Endometrial microvascular endothelial cells (primary cell): Measurements from ENCODE around the gene VWCE. TPM values are rescaled to one million over a fixed set of nuclear protein-coding genes. Genes with fewer than 3 reads are reported as not detected.

Experiments
- in situ Hi-C: cut with HindIII; loops from 2 replicates; pipeline ENCODE4 v1.10.0; 2017; ENCODE audit warnings: low sequenced_read_pairs, low pct_unique_long_range_greater_than_20kb; ENCODE audit errors: inconsistent ontology term
- total RNA-seq: library from RNA; depleted of rRNA; stranded (reverse); fragments of >200 nt; gene quantifications from one replicate; pipeline ENCODE4 v1.2.3, GENCODE V29; 2015; ENCODE audit errors: inconsistent ontology term

The VWCE gene
- 6.6 TPM for total RNA-seq

DNA sequence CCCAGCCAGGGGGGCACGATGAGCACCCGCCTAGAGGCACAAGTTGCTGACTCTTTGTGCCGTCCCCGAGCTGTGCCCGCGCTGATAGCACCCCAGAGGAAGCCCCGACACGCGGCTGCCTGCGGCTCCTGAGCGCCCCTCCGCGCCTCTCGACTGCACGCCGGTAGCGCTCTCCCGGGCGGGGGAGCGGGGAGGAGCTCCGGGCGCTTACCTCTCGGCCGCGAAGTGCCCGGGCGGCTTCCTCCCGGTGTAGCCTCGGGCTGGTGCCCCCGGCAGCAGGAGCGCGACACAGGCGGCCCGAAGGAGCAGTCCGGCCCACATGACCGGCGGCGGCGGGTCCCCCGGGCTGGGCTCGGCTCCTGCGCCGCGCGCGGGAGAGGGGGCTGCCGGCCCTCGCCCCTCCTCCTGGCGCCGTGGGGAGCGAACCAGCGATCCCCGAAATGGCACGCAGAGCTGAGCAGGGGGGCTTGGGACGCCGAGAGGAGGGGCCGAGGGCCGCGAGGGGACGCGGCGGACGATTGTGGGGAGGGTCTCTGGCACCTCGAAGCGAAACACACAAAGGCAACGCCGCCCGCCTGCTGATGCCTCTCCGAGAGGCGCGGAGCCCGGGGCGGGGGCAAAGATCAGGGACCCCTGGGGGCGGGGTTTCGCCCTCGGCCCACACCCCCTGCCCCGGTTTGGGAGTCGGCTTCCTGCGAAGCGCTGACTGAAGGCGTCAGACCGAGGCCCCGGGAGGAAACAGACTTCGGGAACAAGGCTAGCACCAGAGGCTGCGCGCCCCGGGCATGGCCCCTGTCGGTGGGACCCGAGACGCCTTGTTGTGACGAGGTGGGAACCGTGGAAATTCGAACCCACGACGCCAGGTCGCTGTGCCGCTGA, at the start of gene VWCE:
TSS of gene VWCE (minus strand) at position 600 of the 879 bp plus-strand sequence. CDS start at position 321, 279 bp downstream.
- in situ Hi-C loops: no loop called here

GRCh38 chr11:61343792-61344745, 49.0 kb upstream of the VWCE start:
- in situ Hi-C loops: no loop called here

DNA sequence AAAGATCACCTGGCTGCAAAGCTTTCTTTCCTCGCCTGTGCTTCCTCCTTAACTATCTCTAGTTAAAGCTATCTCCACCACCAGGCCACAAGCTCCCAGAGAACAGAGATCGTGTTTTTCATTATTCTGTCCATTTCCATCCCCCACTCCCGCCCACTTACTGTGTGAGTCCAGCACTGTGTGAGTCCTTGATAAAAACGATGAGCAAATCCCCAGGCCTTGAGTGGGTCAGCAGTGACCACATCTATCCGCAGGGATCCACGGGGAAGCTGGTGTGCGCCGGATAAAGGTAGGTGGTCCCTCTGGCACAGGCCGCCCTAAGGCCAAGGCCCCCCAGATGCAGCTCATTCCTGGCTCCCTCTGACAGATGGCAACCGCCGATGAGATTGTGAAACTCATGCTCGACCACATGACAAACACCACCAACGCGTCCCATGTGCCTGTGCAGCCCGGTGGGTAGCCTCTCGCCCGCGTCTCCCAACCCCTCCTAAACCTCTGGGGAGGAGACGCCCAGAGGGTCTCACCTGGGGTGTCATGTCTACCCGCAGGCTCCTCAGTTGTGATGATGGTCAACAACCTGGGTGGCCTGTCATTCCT, 47.2 kb upstream of the VWCE start:
- in situ Hi-C loops: no loop called here

GRCh38 chr11:61341706-61342105, 46.6 kb upstream of the VWCE start:
- in situ Hi-C loops: no loop called here

DNA sequence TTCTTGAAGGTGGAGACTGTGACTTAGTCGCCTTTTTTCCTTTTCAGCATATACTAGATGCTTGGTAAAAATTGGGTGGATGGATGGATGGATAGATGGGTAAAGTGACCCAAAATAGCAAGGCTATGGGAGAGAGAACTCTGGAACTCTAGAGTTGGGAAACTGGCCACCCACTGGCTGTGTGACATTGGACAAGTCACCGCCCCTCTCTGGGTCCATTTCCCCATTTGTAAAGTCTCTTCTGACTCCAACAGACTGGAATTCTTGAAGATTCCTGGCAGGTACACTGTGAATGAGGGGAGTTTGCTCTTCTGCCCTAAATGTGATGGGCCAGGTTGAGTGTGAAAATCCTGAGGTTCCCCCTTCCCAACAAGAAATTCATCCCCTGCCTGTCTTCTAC, 45.9 kb upstream of the VWCE start:
- in situ Hi-C loops: no loop called here

- in situ Hi-C loops: no loop called here
Observed at GRCh38 chr11:61339490-61339878, 44.4 kb upstream of the VWCE start.

DNA sequence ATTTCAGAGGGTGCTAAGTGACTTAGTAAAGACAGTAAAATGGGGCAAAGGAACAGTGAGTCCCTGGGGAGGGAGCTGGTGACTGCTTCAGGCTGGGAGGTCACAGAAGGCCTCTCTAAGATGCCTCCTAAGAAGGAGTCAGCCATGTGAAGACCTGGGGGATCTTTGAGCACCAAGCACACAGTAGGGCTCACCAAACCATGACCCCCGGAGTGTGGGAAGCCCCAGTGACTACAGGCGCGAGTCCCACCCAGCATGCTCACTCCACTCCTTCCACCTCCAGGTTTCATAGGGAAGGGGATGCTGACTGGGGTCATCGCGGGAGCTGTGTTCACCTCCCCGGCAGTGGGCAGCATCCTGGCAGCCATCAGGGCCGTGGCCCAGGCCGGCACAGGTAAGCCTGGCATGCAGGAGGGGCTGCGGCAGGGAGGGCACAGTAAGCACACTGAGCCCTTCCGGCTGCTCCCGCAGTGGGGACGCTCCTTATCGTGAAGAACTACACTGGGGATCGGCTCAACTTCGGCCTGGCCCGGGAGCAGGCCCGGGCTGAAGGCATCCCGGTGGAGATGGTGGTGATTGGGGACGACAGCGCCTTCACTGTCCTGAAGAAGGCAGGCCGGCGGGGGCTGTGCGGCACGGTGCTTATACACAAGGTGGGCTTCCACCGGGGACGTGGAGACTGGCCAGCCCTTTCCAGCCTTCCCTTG, 43.8 kb upstream of the VWCE start:
- in situ Hi-C loops: no loop called here

GRCh38 chr11:61337706-61338470, 42.8 kb upstream of the VWCE start:
- in situ Hi-C loops: no loop called here

DNA sequence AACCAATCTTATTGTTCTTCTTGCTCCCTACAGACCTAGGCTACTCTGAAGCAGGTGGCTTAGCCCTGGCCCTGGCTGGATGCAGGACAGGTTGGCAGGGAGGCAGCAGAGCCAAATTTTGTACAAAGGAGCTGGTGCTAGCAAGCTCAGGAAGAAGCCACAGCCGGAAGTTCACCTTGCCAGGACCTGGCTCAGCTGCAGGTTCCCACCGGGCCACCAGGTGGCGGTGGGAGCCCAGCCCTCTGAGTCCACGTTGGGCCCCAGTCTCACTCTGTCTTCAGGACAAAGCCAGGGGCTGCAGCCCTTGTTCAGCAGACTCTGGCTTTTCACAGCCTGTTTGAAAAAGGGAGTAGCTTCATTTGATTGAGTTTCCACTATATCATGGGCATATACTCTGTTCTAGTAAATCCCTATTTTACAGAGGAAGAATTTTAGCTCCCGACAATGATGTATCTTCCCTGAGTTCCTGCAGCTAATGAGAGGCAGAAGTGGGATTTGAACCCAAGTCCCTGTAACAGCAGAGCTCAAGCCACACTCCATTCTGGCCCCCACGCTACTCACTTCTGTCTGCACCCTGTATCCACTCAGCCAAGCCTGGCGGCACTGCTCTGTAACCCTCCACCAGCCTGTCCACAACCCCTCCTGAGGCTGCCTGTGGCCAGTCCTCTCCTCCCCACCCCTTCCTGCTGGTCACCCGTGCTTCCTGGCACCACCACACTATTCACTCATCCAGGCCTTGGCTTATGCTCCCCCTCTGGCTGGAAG, 41.2 kb upstream of the VWCE start:
- in situ Hi-C loops: no loop called here

- in situ Hi-C loops: no loop called here
Observed at GRCh38 chr11:61335355-61335710, 40.2 kb upstream of the VWCE start.

DNA sequence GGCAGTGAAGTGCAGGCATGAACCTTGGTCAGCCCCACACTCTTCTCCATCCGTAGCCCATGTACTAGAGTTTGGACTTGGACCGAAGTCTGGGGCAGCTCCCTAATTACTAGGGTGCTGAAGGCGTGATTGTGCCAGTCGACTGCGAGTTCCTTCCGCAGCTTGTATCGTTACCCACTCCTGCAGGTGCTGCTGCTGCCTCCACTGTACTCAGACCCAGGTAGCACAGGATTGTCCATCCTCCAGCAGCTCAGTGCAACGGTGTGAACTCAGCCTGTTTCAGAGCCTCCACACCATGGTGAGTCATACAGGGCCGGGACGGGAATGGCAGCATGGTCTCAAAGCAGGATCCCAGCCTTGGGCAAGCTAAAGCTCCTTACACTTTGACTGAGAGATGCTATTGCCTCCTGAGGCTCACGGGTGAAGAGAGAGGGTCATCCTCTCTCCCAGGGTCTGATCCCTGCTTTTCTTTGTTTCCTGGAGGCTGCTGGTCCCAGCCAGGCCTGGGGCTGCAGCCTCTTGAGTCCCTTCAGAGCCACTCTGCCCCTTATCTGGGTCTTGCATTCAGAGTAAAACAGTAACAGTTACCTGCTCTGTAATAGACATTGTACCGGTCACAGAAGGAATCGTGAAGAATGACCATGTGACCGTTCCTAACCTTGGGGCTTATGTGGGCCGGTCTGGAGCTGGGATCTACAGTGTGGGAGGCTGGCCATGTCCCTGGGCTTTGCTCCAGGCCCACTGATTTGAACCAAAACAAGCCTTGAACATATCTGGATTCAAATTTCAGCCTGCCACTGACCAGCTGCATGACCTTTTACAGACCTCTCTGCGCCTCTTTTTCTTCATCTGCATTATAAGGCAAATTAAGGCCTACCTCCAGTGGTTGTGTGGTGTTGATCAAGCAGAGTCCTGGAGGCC, 39.6 kb upstream of the VWCE start:
- in situ Hi-C loops: no loop called here

DNA sequence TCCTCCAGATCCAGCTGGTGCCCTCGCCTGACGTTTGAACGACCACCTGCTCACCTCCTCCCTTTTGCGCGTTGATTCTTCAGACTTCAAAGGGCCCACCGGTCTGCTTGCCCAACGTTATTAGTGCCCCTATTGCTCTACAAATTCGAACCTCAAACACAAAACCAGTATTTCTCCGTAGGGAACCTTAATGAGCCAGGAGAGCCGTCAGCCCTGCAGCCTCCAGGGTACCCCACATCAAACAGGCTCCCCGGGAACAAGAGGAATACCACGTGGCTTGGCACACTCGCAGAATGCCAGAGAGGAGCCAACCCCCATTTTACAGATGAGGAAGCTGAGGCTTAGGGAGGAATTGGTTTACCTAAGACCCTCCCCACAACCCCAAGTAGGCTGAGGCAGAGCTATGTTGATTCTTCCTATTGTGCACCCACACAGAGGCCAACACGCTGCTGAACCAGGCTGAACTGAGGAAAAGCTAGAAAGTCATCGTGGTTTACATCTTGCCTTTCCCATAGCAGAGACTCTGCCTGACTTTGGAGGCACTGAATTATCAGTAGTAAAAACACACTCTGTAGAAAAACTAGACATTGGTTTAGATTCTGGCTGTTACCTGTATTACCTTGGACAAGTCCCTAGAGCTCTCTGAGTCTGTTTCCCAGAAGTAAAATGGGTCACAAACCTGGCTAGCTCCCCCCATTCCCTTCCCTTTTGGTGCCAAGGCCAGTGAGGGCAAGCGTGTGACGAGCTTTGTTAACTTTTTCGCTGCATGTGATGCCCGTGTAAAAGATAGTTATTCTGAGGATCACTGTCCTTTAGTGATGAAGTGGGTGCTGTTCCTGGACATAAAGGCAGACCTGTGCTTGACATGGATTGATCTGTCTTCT, 38.7 kb upstream of the VWCE start:
- in situ Hi-C loops: no loop called here

- in situ Hi-C loops: no loop called here
Observed at GRCh38 chr11:61332797-61333549, 37.9 kb upstream of the VWCE start, which contains the start of the genes DDB1 and TKFC. Gene DDB1 (minus strand): TSS chr11:61333105. CDS start chr11:61332968, 137 bp downstream. Gene TKFC (plus strand): TSS chr11:61333228. CDS start chr11:61334729, 1,501 bp downstream.

DNA sequence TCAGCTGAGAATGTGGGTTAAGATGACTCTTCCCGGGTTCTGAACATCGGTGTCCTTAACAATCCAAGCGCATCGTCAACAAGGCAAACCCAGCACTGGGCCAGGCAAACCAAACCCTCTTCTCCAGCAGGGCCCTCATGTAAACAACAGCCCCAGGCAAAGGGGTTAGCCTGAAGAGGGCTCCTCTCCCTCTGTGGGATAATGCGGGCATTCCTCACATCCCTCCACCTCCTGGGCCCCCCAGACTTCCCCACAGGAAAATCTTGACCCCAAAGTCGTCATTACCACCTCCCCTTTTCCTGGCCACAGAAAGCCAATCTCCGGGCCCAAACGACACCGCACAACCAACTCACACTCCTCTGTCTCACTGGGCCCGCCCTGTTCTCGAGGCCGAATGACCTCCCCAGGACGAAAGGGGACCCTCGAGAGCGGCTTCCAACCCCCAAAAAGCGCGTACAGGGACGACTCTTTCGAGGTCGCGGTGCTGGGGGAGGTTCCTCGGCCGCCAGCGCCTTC, 37.2 kb upstream of the VWCE start:
- in situ Hi-C loops: no loop called here
